GM18873 (cell line): ENCODE results near the gene LTB4R2.
"Not testable (repeated sequence)": the region's sequence is repeated elsewhere in the genome, so short reads cannot be mapped to it uniquely, and the experiment has no call there.

ENCODE experiments used
- ATAC-seq: cut with Tn5 transposase; IDR thresholded peaks from one replicate; pipeline ENCODE4 v1.9.1; 2021; ENCODE audit warnings: mild to moderate bottlenecking, moderate library complexity, moderate number of reproducible peaks; ENCODE audit not compliant: unreplicated experiment, low FRiP score

LTB4R2 gene

GRCh38 chr14:24315807-24316596 is 6.1 kb downstream of the LTB4R2 start:
- ATAC-seq: no peak

- ATAC-seq: no peak
Measured at GRCh38 chr14:24316597-24316950, 6.6 kb downstream of the LTB4R2 start.

GRCh38 chr14:24317141-24317928 is 7.4 kb downstream of the LTB4R2 start:
- no peak for ATAC-seq

- no peak for ATAC-seq
Measured at GRCh38 chr14:24321212-24321975, 11.5 kb downstream of the LTB4R2 start.

GRCh38 chr14:24322672-24323071 is 12.7 kb downstream of the LTB4R2 start:
- ATAC-seq: no peak

- no peak for ATAC-seq
Measured at GRCh38 chr14:24323341-24323740, 13.4 kb downstream of the LTB4R2 start.

GRCh38 chr14:24324024-24324423 is 14.1 kb downstream of the LTB4R2 start:
- no peak for ATAC-seq

GRCh38 chr14:24325041-24325530 is 15.1 kb downstream of the LTB4R2 start:
- no peak for ATAC-seq

- no peak for ATAC-seq
Measured at GRCh38 chr14:24325963-24326362, 16.0 kb downstream of the LTB4R2 start.

- ATAC-seq: no peak
Measured at GRCh38 chr14:24327303-24327702, 17.4 kb downstream of the LTB4R2 start.

- ATAC-seq: not testable (repeated sequence)
Measured at GRCh38 chr14:24327914-24328313, 18.0 kb downstream of the LTB4R2 start.

- ATAC-seq: no peak
Measured at GRCh38 chr14:24329073-24329663, 19.2 kb downstream of the LTB4R2 start.

GRCh38 chr14:24329736-24330135 is 19.8 kb downstream of the LTB4R2 start:
- no peak for ATAC-seq

GRCh38 chr14:24330973-24331674 is 21.2 kb downstream of the LTB4R2 start:
- ATAC-seq: no peak

GRCh38 chr14:24331731-24332267 is 21.9 kb downstream of the LTB4R2 start:
- ATAC-seq: no peak

- peak; percentile 76 for ATAC-seq
Measured at GRCh38 chr14:24332268-24332993, 22.5 kb downstream of the LTB4R2 start.

GRCh38 chr14:24334431-24335291 is 24.7 kb downstream of the LTB4R2 start, which contains the start of gene ADCY4:
Gene ADCY4 (minus strand): TSS chr14:24335071. CDS start chr14:24334652, 419 bp downstream.
- no peak for ATAC-seq
